IMR-90 (cell line): ENCODE measurements around the gene SEC24B. TPM values are rescaled to one million over a fixed set of nuclear protein-coding genes. Genes with fewer than 3 reads are reported as not detected.

ENCODE experiments used
- ATAC-seq: fragments of 200-7000 bp; cut with Tn5 transposase; 2 replicates; pipeline ENCODE4 v1.9.1; 2020; ENCODE audit warnings: low read depth, mild to moderate bottlenecking, moderate library complexity
- BruUV-seq: library from RNA; stranded (reverse); fragments of 400-500 nt; replicated peaks from 2 replicates; lab custom pipeline; 2021; lab: Mats Ljungman, UMichigan
- CTCF ChIA-PET: fragments of 300-600 bp; formaldehyde crosslinking; extraction: SDS; loops from one replicate; lab custom pipeline; 2021; ENCODE audit warnings: antibody characterized with exemption; lab: Yijun Ruan, JAX
- POLR2A ChIA-PET: fragments of 300-600 bp; sonication (Branson Sonifier 250); formaldehyde crosslinking; loops from one replicate; lab custom pipeline; 2022; ENCODE audit warnings: antibody characterized with exemption; ENCODE audit not compliant: unreplicated experiment; lab: Charles Lee
- DNase-seq: peaks from one replicate; pipeline ENCODE4 v3.0.0; 2013
- H2AFZ ChIP-seq: replicated peaks from 2 replicates; pipeline ENCODE3; 2013; ENCODE audit warnings: low read length, mild to moderate bottlenecking; ENCODE audit not compliant: poor library complexity
- H2AK5ac ChIP-seq: 2 replicates; pipeline ENCODE4 v1.6.1; 2013; ENCODE audit warnings: low read depth, low read length, inconsistent platforms
- H2AK9ac ChIP-seq: replicated peaks from 2 replicates; pipeline ENCODE3; 2013; ENCODE audit warnings: mild to moderate bottlenecking, low read depth, low read length, moderate library complexity; ENCODE audit not compliant: poor library complexity
- H2BK120ac ChIP-seq: 2 replicates; pipeline ENCODE4 v1.6.1; 2013; ENCODE audit warnings: low read depth, low read length, inconsistent platforms
- H2BK15ac ChIP-seq: 3 replicates; pipeline ENCODE4 v1.6.1; 2013; ENCODE audit warnings: low read depth, low read length, inconsistent platforms
- H2BK20ac ChIP-seq: 2 replicates; pipeline ENCODE4 v1.6.1; 2013; ENCODE audit warnings: low read depth, mild to moderate bottlenecking, inconsistent platforms, low read length, moderate library complexity
- H2BK5ac ChIP-seq: 2 replicates; pipeline ENCODE4 v1.6.1; 2013; ENCODE audit warnings: mild to moderate bottlenecking, low read depth, low read length, inconsistent platforms; ENCODE audit not compliant: poor library complexity, severe bottlenecking
- H3K14ac ChIP-seq: replicated peaks from 2 replicates; pipeline ENCODE4 v1.6.1; 2013; ENCODE audit warnings: low read depth, low read length, inconsistent platforms
- H3K18ac ChIP-seq: 2 replicates; pipeline ENCODE4 v1.6.1; 2013; ENCODE audit warnings: low read depth, low read length, control low read depth
- H3K23ac ChIP-seq: 2 replicates; pipeline ENCODE4 v1.6.1; 2013; ENCODE audit warnings: low read depth, low read length, inconsistent platforms
- H3K27ac ChIP-seq: 2 replicates; pipeline ENCODE4 v1.5.1; 2013; ENCODE audit warnings: mild to moderate bottlenecking, control low read depth, low read length; ENCODE audit not compliant: insufficient read depth
- H3K27me3 ChIP-seq: 2 replicates; pipeline ENCODE4 v1.6.1; 2013; ENCODE audit warnings: low read length; ENCODE audit not compliant: control insufficient read depth, insufficient read depth
- H3K36me3 ChIP-seq: 2 replicates; pipeline ENCODE4 v1.6.1; 2013; ENCODE audit warnings: low read length, mixed read lengths; ENCODE audit not compliant: control insufficient read depth, insufficient read depth
- H3K4ac ChIP-seq: 2 replicates; pipeline ENCODE4 v1.6.1; 2013; ENCODE audit warnings: low read depth, low read length, inconsistent platforms
- H3K4me1 ChIP-seq: 2 replicates; pipeline ENCODE4 v1.6.1; 2013; ENCODE audit warnings: low read length, mixed read lengths; ENCODE audit not compliant: control insufficient read depth, insufficient read depth
- H3K4me2 ChIP-seq: 2 replicates; pipeline ENCODE4 v1.6.1; 2013; ENCODE audit warnings: low read depth, mild to moderate bottlenecking, control low read depth, low read length, moderate library complexity
- H3K4me3 ChIP-seq: 2 replicates; pipeline ENCODE4 v1.5.1; 2013; ENCODE audit warnings: low read depth, mild to moderate bottlenecking, control low read depth, low read length, moderate library complexity; ENCODE audit not compliant: insufficient read depth
- H3K56ac ChIP-seq: 2 replicates; pipeline ENCODE4 v1.6.1; 2013; ENCODE audit warnings: low read length, inconsistent platforms; ENCODE audit not compliant: insufficient read depth; ENCODE audit errors: extremely low read depth
- H3K79me1 ChIP-seq, 2 experiments: 2 replicates each; pipeline ENCODE4 v1.6.1; 2013; ENCODE audit warnings: low read length in 2 of 2, inconsistent platforms in 1 of 2, low read depth in 1 of 2
- H3K9ac ChIP-seq: 2 replicates; pipeline ENCODE4 v1.6.1; 2013; ENCODE audit warnings: low read depth, low read length, control low read depth
- H3K9me1 ChIP-seq: 2 replicates; pipeline ENCODE4 v1.6.1; 2013; ENCODE audit warnings: low read length, inconsistent platforms; ENCODE audit not compliant: insufficient read depth
- H3K9me3 ChIP-seq: 2 replicates; pipeline ENCODE4 v1.6.1; 2013; ENCODE audit warnings: low read length; ENCODE audit not compliant: control insufficient read depth, insufficient read depth
- H4K20me1 ChIP-seq: 2 replicates; pipeline ENCODE4 v1.6.1; 2013; ENCODE audit warnings: low read length, inconsistent platforms; ENCODE audit not compliant: insufficient read depth
- H4K5ac ChIP-seq: 2 replicates; pipeline ENCODE4 v1.6.1; 2013; ENCODE audit warnings: mild to moderate bottlenecking, low read depth, low read length, control low read depth
- H4K8ac ChIP-seq, 2 experiments: 2 replicates each; pipeline ENCODE4 v1.6.1; 2013; ENCODE audit warnings: low read depth in 2 of 2, low read length in 2 of 2, control low read depth in 1 of 2, inconsistent platforms in 1 of 2
- H4K91ac ChIP-seq: 2 replicates; pipeline ENCODE4 v1.6.1; 2013; ENCODE audit warnings: low read depth, low read length, inconsistent platforms; ENCODE audit not compliant: insufficient read depth
- BHLHE40 ChIP-seq: fragments of 150-350 bp; IDR thresholded peaks from 2 replicates; pipeline ENCODE4 v1.6.1; 2016; ENCODE audit warnings: mild to moderate bottlenecking, low read depth, low read length
- CHD1 ChIP-seq: IDR thresholded peaks from 2 replicates; pipeline ENCODE4 v1.6.1; 2012; ENCODE audit warnings: low read depth, low read length, improper control_type of control experiment
- FOS ChIP-seq: fragments of 150-350 bp; IDR thresholded peaks from 2 replicates; pipeline ENCODE4 v1.6.1; 2016; ENCODE audit warnings: low read depth, low read length
- MAFK ChIP-seq: IDR thresholded peaks from 2 replicates; pipeline ENCODE4 v1.6.1; 2012; ENCODE audit warnings: low read depth, low read length, improper control_type of control experiment
- NFE2L2 ChIP-seq: fragments of 150-350 bp; IDR thresholded peaks from 2 replicates; pipeline ENCODE4 v1.6.1; 2016; ENCODE audit warnings: low read depth, mild to moderate bottlenecking, low read length
- RCOR1 ChIP-seq: IDR thresholded peaks from 2 replicates; pipeline ENCODE4 v1.6.1; 2012; ENCODE audit warnings: mild to moderate bottlenecking, low read length, improper control_type of control experiment; ENCODE audit not compliant: insufficient replicate concordance
- RFX5 ChIP-seq: IDR thresholded peaks from 2 replicates; pipeline ENCODE4 v1.8.0; 2012; ENCODE audit warnings: low read depth, mild to moderate bottlenecking, low read length, moderate library complexity
- SMC3 ChIP-seq: fragments of 150-350 bp; IDR thresholded peaks from 2 replicates; pipeline ENCODE4 v1.6.1; 2016; ENCODE audit warnings: low read depth, mild to moderate bottlenecking, antibody characterized with exemption, low read length, moderate library complexity
- WGBS, 2 experiments: methylation state at CpG; one replicate each; pipeline versions ENCODE4 v1.1.5 to v1.1.7; 2013; ENCODE audit warnings: missing lambda C conversion rate in 2 of 2; ENCODE audit not compliant: insufficient read length in 1 of 2; ENCODE audit errors: extremely low coverage in 2 of 2; 5-methylcytosine and 5-hydroxymethylcytosine counted together
- dilution Hi-C: fragments of 300-500 bp; cut with HindIII; formaldehyde crosslinking; loops from one replicate; pipeline ENCODE4 v1.14.3; 2018; ENCODE audit warnings: low sequenced_read_pairs; ENCODE audit not compliant: unreplicated experiment
- in situ Hi-C: fragments of 300-500 bp; cut with MboI; formaldehyde crosslinking; loops from 3 replicates; pipeline ENCODE4 v1.14.3; 2019; ENCODE audit warnings: low sequenced_read_pairs, inconsistent platforms, mixed read lengths
- intact Hi-C: fragments of 100-400 bp; cut with micrococcal nuclease; formaldehyde crosslinking; loops from 2 replicates; pipeline ENCODE4 v1.10.0; 2022
- polyA plus RNA-seq, 3 experiments: library from polyadenylated mRNA; depleted of rRNA; stranded (reverse); fragments of >200 nt; gene quantifications; 2 replicates each; pipeline ENCODE4 v1.2.3, GENCODE V29; 2012; ENCODE audit warnings: low replicate concordance in 1 of 3
- total RNA-seq: library from RNA; depleted of rRNA; stranded (reverse); fragments of >200 nt; gene quantifications from 2 replicates; pipeline ENCODE4 v1.2.3, GENCODE V29; 2012
- TF ChIP-seq, protein P1 (sequence below): fragments of 150-350 bp; IDR thresholded peaks from 2 replicates; pipeline ENCODE4 v1.6.1; 2016; ENCODE audit warnings: low read depth, mild to moderate bottlenecking, low read length, moderate library complexity, borderline replicate concordance
- TF ChIP-seq, protein P2 (sequence below): conservative IDR thresholded peaks from 2 replicates; pipeline ENCODE4 v1.5.1; 2012; ENCODE audit warnings: mild to moderate bottlenecking, low read depth, low read length, improper control_type of control experiment

SEC24B gene
- total and polyA plus RNA-seq, 2 of the 4 experiments (the other 2 are of a cell fraction) = 19.0 to 27.4 TPM

GRCh38 chr4:109398928-109399327 lies 34.7 kb upstream of the SEC24B start:
- no peak overlapping the region for H2AK5ac ChIP-seq
- in situ Hi-C loops (no loop called here), intact Hi-C loops (no loop called here), dilution Hi-C loops (no loop called here)
- H3K36me3 ChIP-seq = no peaks in the 10 kb centered on the region
- H4K91ac ChIP-seq = no peak overlapping the region
- ATAC-seq = no peak
- H4K8ac ChIP-seq = no peak overlapping the region
- TF ChIP-seq FOS = no peak
- TF ChIP-seq SMC3 = no peak
- TF ChIP-seq, protein P1, sequence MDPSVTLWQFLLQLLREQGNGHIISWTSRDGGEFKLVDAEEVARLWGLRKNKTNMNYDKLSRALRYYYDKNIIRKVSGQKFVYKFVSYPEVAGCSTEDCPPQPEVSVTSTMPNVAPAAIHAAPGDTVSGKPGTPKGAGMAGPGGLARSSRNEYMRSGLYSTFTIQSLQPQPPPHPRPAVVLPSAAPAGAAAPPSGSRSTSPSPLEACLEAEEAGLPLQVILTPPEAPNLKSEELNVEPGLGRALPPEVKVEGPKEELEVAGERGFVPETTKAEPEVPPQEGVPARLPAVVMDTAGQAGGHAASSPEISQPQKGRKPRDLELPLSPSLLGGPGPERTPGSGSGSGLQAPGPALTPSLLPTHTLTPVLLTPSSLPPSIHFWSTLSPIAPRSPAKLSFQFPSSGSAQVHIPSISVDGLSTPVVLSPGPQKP = no peak
- TF ChIP-seq BHLHE40 = no peak
- TF ChIP-seq RFX5 = no peak
- TF ChIP-seq, protein P2, sequence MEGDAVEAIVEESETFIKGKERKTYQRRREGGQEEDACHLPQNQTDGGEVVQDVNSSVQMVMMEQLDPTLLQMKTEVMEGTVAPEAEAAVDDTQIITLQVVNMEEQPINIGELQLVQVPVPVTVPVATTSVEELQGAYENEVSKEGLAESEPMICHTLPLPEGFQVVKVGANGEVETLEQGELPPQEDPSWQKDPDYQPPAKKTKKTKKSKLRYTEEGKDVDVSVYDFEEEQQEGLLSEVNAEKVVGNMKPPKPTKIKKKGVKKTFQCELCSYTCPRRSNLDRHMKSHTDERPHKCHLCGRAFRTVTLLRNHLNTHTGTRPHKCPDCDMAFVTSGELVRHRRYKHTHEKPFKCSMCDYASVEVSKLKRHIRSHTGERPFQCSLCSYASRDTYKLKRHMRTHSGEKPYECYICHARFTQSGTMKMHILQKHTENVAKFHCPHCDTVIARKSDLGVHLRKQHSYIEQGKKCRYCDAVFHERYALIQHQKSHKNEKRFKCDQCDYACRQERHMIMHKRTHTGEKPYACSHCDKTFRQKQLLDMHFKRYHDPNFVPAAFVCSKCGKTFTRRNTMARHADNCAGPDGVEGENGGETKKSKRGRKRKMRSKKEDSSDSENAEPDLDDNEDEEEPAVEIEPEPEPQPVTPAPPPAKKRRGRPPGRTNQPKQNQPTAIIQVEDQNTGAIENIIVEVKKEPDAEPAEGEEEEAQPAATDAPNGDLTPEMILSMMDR = no peak
- TF ChIP-seq NFE2L2 = no peak
- no peak for TF ChIP-seq RCOR1
- TF ChIP-seq CHD1 = no peak
- no peak for TF ChIP-seq MAFK
- H3K9me3 ChIP-seq = no peaks in the 10 kb centered on the region
- WGBS, 2 experiments = no CpG with 5 or more reads among the region's 1 CpG
- H3K4me1 ChIP-seq = no peaks in the 10 kb centered on the region
- H4K5ac ChIP-seq = no peak overlapping the region
- H4K20me1 ChIP-seq = no peaks in the 10 kb centered on the region
- no peak for DNase-seq
- H2AFZ ChIP-seq = no peak overlapping the region
- no peak overlapping the region for H3K4me2 ChIP-seq
- H3K79me1 ChIP-seq = no peaks in the 10 kb centered on the region
- no peak overlapping the region for H3K4ac ChIP-seq
- no peak overlapping the region for H3K27ac ChIP-seq
- no peak overlapping the region for H3K9ac ChIP-seq
- ChIA-PET POLR2A (no interaction called here), CTCF (no interaction called here)
- no TSS peak for BruUV-seq
- no peak overlapping the region for H2BK15ac ChIP-seq
- H2AK9ac ChIP-seq = no peak overlapping the region
- H3K23ac ChIP-seq = no peak overlapping the region
- H3K56ac ChIP-seq = no peak overlapping the region
- H2BK5ac ChIP-seq = no peak overlapping the region
- no peaks in the 10 kb centered on the region for H3K9me1 ChIP-seq
- H3K4me3 ChIP-seq = no peak overlapping the region
- H3K27me3 ChIP-seq = peaks cover 8% of the 10 kb centered on the region
- H2BK120ac ChIP-seq = no peak overlapping the region
- H3K14ac ChIP-seq = no peak overlapping the region
- no peak overlapping the region for H3K18ac ChIP-seq
- no peak overlapping the region for H2BK20ac ChIP-seq
